Panc1 (cell line): ENCODE results near the gene PGBD1. TPM values are rescaled to one million over a fixed set of nuclear protein-coding genes. Genes with fewer than 3 reads are reported as not detected.

Source experiments
- ATAC-seq: fragments of 200-7000 bp; cut with Tn5 transposase; 2 replicates; pipeline ENCODE4 v1.9.1; 2020; ENCODE audit warnings: mild to moderate bottlenecking, moderate library complexity
- BruUV-seq: library from RNA; stranded (reverse); fragments of 400-500 nt; replicated peaks from 2 replicates; lab custom pipeline; 2021; lab: Mats Ljungman, UMichigan
- CTCF ChIA-PET: fragments of 300-600 bp; sonication (Branson Sonifier 250); formaldehyde crosslinking; loops from one replicate; lab custom pipeline; 2022; ENCODE audit warnings: antibody characterized with exemption; lab: Charles Lee
- POLR2A ChIA-PET: fragments of 300-600 bp; sonication (Branson Sonifier 250); formaldehyde crosslinking; loops from one replicate; lab custom pipeline; 2022; ENCODE audit warnings: antibody characterized with exemption; lab: Charles Lee
- DNase-seq: peaks from one replicate; pipeline ENCODE4 v3.0.0-alpha.2; 2010; ENCODE audit warnings: low read depth, low spot score
- H3K27ac ChIP-seq: 2 replicates; pipeline ENCODE4 v1.5.1; 2011; ENCODE audit warnings: mild to moderate bottlenecking, low read length, inconsistent platforms
- H3K27me3 ChIP-seq: fragments of 200-500 bp; sonication (Bioruptor generic); 2 replicates; pipeline ENCODE4 v1.6.0; 2014; ENCODE audit warnings: low read length, inconsistent platforms; ENCODE audit not compliant: control insufficient read depth, insufficient read depth
- H3K36me3 ChIP-seq: fragments of 200-500 bp; sonication (Bioruptor generic); 2 replicates; pipeline ENCODE4 v1.5.1; 2014; ENCODE audit warnings: inconsistent platforms, mild to moderate bottlenecking, low read length, moderate library complexity; ENCODE audit not compliant: control insufficient read depth, insufficient read depth
- H3K4me1 ChIP-seq: 2 replicates; pipeline ENCODE4 v1.5.1; 2011; ENCODE audit warnings: inconsistent platforms, mild to moderate bottlenecking, low read length, moderate library complexity; ENCODE audit not compliant: control insufficient read depth, insufficient read depth
- H3K4me3 ChIP-seq, 2 experiments: 2 replicates each; pipeline ENCODE4 v1.5.1; 2011 to 2012; ENCODE audit warnings: low read depth in 2 of 2, low read length in 2 of 2, mild to moderate bottlenecking in 2 of 2, inconsistent platforms in 1 of 2, moderate library complexity in 1 of 2
- H3K9me3 ChIP-seq: fragments of 200-500 bp; sonication (Bioruptor generic); 2 replicates; pipeline ENCODE4 v1.5.1; 2014; ENCODE audit warnings: low read depth, mild to moderate bottlenecking, inconsistent platforms, low read length, moderate library complexity; ENCODE audit not compliant: control insufficient read depth, insufficient read depth
- POLR2AphosphoS5 ChIP-seq: IDR thresholded peaks from 2 replicates; pipeline ENCODE4 v1.6.1; 2012; ENCODE audit warnings: mild to moderate bottlenecking, low read depth, low read length, moderate library complexity
- SIN3A ChIP-seq: IDR thresholded peaks from 2 replicates; pipeline ENCODE4 v1.6.1; 2012; ENCODE audit warnings: low read depth, mild to moderate bottlenecking, low read length, moderate library complexity, borderline replicate concordance; ENCODE audit not compliant: insufficient read depth
- TCF7L2 ChIP-seq: IDR thresholded peaks from 2 replicates; pipeline ENCODE4 v1.6.1; 2011; ENCODE audit warnings: mild to moderate bottlenecking, low read depth, low read length, inconsistent platforms
- in situ Hi-C: cut with HindIII; loops from 2 replicates; pipeline ENCODE4 v1.10.0; 2016; ENCODE audit warnings: low sequenced_read_pairs, low pct_unique_long_range_greater_than_20kb
- intact Hi-C: fragments of 100-400 bp; cut with micrococcal nuclease; formaldehyde crosslinking; loops from one replicate; pipeline ENCODE4 v1.10.0; 2022; ENCODE audit not compliant: unreplicated experiment
- total RNA-seq: library from RNA; stranded (reverse); gene quantifications from one replicate; pipeline ENCODE4 v1.2.1, GENCODE V29; 2021; ENCODE audit not compliant: unreplicated experiment
- TF ChIP-seq, protein P1 (sequence below): fragments of 450-650 bp; IDR thresholded peaks from 2 replicates; pipeline ENCODE4 v1.5.1; 2017; ENCODE audit warnings: mild to moderate bottlenecking
- TF ChIP-seq, protein P2 (sequence below), 2 experiments: IDR thresholded peaks; 2 replicates each; pipeline ENCODE4 v1.6.1; 2011 to 2012; ENCODE audit warnings: low read depth in 2 of 2, control low read depth in 1 of 2, low read length in 1 of 2, mild to moderate bottlenecking in 1 of 2, moderate library complexity in 1 of 2; ENCODE audit not compliant: insufficient read depth in 1 of 2

Gene PGBD1
- total RNA-seq, 1 experiment from 2014 or later = 7.6 TPM

DNA sequence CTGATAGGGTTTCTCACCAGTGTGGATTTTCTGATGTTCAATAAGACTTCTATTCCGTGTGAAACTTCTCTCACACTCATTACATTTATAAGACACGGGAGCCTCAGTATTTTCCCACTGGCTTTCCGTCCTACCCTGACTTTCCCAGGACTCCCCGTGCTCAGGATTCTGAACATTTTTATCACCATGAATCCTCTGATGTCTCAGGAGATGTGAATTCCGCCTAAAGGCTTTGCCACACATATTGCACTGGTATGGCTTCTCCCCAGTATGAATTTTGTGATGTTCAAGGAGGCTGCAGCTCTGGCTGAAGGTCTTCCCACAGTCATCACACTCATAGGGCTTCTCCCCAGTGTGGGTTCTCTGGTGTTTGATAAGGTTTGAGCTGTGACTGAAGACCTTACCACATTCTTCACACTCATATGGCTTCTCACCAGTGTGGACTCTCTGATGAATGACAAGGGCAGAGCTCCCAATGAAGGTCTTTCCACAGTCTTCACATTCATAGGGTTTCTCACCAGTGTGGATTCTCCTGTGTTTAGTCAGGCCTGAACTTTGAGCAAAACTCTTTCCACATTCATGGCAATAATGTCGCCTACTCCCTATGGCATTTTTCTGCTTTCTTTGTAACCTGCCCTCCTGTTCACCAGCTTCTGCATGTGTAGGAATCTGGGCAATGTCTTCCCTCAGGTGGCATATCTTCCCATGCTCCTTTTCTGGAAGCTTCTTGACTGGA is 36.0 kb upstream of the PGBD1 start:
- Histone ChIP-seq H3K4me3 (no peak overlapping the region), H3K27ac (no peak overlapping the region), H3K9me3 (no peaks in the 10 kb centered on the region), H3K4me1 (no peaks in the 10 kb centered on the region), H3K27me3 (no peaks in the 10 kb centered on the region), H3K36me3 (no peaks in the 10 kb centered on the region; the same call in 1 of the 2 replicates)
- ChIA-PET CTCF (no interaction called here), POLR2A (no interaction called here)
- intact Hi-C loops (no loop called here), in situ Hi-C loops (no loop called here)
- TF ChIP-seq TCF7L2 = no peak
- TF ChIP-seq, protein P1, sequence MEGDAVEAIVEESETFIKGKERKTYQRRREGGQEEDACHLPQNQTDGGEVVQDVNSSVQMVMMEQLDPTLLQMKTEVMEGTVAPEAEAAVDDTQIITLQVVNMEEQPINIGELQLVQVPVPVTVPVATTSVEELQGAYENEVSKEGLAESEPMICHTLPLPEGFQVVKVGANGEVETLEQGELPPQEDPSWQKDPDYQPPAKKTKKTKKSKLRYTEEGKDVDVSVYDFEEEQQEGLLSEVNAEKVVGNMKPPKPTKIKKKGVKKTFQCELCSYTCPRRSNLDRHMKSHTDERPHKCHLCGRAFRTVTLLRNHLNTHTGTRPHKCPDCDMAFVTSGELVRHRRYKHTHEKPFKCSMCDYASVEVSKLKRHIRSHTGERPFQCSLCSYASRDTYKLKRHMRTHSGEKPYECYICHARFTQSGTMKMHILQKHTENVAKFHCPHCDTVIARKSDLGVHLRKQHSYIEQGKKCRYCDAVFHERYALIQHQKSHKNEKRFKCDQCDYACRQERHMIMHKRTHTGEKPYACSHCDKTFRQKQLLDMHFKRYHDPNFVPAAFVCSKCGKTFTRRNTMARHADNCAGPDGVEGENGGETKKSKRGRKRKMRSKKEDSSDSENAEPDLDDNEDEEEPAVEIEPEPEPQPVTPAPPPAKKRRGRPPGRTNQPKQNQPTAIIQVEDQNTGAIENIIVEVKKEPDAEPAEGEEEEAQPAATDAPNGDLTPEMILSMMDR = no peak
- TF ChIP-seq SIN3A = no peak
- no peak for TF ChIP-seq POLR2AphosphoS5
- TF ChIP-seq, protein P2, sequence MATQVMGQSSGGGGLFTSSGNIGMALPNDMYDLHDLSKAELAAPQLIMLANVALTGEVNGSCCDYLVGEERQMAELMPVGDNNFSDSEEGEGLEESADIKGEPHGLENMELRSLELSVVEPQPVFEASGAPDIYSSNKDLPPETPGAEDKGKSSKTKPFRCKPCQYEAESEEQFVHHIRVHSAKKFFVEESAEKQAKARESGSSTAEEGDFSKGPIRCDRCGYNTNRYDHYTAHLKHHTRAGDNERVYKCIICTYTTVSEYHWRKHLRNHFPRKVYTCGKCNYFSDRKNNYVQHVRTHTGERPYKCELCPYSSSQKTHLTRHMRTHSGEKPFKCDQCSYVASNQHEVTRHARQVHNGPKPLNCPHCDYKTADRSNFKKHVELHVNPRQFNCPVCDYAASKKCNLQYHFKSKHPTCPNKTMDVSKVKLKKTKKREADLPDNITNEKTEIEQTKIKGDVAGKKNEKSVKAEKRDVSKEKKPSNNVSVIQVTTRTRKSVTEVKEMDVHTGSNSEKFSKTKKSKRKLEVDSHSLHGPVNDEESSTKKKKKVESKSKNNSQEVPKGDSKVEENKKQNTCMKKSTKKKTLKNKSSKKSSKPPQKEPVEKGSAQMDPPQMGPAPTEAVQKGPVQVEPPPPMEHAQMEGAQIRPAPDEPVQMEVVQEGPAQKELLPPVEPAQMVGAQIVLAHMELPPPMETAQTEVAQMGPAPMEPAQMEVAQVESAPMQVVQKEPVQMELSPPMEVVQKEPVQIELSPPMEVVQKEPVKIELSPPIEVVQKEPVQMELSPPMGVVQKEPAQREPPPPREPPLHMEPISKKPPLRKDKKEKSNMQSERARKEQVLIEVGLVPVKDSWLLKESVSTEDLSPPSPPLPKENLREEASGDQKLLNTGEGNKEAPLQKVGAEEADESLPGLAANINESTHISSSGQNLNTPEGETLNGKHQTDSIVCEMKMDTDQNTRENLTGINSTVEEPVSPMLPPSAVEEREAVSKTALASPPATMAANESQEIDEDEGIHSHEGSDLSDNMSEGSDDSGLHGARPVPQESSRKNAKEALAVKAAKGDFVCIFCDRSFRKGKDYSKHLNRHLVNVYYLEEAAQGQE (IDR thresholded peaks at IDR 0.05; ENCODE audit: insufficient read depth in 1 of 2, low read depth in 2 of 2, low read length in 1 of 2) = no peak
- BruUV-seq = TSS peak; percentile 62
- DNase-seq (no peak), ATAC-seq (no peak)

DNA sequence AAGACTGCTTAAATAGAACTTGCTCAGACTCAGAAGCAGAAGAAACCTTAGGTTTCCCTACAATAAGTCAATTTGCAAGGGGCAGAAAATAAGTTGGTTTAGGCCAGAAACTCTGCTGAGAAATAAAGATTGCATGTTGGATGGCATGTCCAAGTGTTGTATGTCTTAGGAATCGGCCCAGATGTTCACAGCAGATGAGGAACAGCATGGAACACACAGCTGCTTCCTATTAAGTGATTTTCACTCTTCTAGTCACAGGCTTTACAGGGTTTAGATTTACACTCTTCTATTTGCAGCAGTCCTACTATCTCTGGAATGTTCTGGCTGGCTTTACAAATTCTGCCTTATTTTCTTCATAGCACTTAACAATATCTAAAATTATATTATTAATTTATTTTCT is 32.5 kb upstream of the PGBD1 start:
- ATAC-seq = no peak
- intact Hi-C loops = no loop called here
- DNase-seq = no peak
- no peak overlapping the region for H3K27ac ChIP-seq
- no peaks in the 10 kb centered on the region for H3K27me3 ChIP-seq
- no peak overlapping the region for H3K4me3 ChIP-seq
- H3K9me3 ChIP-seq = no peaks in the 10 kb centered on the region
- CTCF ChIA-PET = no interaction called here
- BruUV-seq = no TSS peak
- H3K4me1 ChIP-seq = peaks cover 11% of the 10 kb centered on the region
- POLR2A ChIA-PET = no interaction called here
- in situ Hi-C loops = no loop called here
- TF ChIP-seq TCF7L2 (no peak), POLR2AphosphoS5 (no peak), SIN3A (no peak)
- TF ChIP-seq, protein P2 (IDR thresholded peaks at IDR 0.05; ENCODE audit: insufficient read depth in 1 of 2, low read depth in 2 of 2, low read length in 1 of 2) = no peak
- TF ChIP-seq, protein P1 = no peak
- H3K36me3 ChIP-seq = peaks cover 4% of the 10 kb centered on the region; the same call in 1 of the 2 replicates
